Stimulated activated naive B cell treated with anti-CD40 and anti-IgM and Interleukin-4, amounts not matched to agents 10 μg/mL and 1 μg/mL and 100 μg/mL, for 72 hours (primary cell): ENCODE data around the gene METTL16.
"Not testable (repeated sequence)": the region's sequence is repeated elsewhere in the genome, so short reads cannot be mapped to it uniquely, and the experiment has no call there.

Source experiments
- ATAC-seq, 2 donors: fragments of 150-1000 bp; cut with Tn5 transposase; replicated peaks; 2 replicates each; pipeline ENCODE4 v1.10.0; 2021; ENCODE audit warnings: moderate library complexity in 1 of 2
- DNase-seq: peaks from one replicate; pipeline ENCODE4 v3.0.0; 2021
- H3K27ac Mint-ChIP-seq: one replicate; pipeline ENCODE4 v1.8.0; 2022; ENCODE audit warnings: mild to moderate bottlenecking, mixed read lengths
- H3K27me3 Mint-ChIP-seq, 2 donors: one replicate each; pipeline ENCODE4 v1.8.0; 2022; ENCODE audit warnings: mixed read lengths in 2 of 2
- H3K36me3 Mint-ChIP-seq, 2 donors: one replicate each; pipeline ENCODE4 v1.8.0; 2022; ENCODE audit warnings: mixed read lengths in 2 of 2, mild to moderate bottlenecking in 1 of 2
- H3K4me1 Mint-ChIP-seq, 2 donors: one replicate each; pipeline ENCODE4 v1.8.0; 2022; ENCODE audit warnings: mixed read lengths in 2 of 2, mild to moderate bottlenecking in 1 of 2
- H3K4me3 Mint-ChIP-seq, 2 donors: one replicate each; pipeline ENCODE4 v1.8.0; 2022; ENCODE audit warnings: mild to moderate bottlenecking in 2 of 2, mixed read lengths in 2 of 2, moderate library complexity in 1 of 2
- H3K9me3 Mint-ChIP-seq, 2 donors: one replicate each; pipeline ENCODE4 v1.8.0; 2022; ENCODE audit warnings: mixed read lengths in 2 of 2, mild to moderate bottlenecking in 1 of 2

Gene METTL16

DNA sequence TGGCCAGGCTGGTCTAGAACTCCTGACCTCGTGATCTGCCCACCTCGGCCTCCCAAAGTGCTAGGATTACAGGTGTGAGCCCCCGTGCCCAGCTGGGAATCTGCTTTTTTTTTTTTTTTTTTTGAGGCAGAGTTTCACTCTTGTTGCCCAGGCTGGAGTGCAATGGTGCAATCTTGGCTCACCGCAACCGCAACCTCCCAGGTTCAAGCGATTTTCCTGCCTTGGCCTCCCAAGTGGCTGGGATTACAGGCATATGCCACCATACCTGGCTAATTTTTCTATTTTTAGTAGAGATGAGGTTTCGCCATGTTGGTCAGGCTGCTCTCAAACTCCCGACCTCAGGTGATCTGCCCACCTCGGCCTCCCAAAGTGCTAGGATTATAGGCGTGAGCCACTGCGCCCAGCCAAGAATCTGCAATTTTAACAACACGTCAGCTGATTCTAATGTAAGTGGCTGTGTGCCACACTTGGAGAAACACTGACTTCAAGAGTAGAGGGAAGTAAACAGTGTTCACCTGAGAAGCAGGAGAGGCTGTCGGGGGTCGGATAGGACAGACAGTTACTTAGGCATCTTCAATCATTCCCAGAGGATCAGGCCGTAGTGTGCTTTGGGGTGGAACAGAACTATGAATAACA is 10.2 kb upstream of the METTL16 start:
- H3K27me3 Mint-ChIP-seq, H3K9me3 Mint-ChIP-seq, H3K4me3 Mint-ChIP-seq, H3K4me1 Mint-ChIP-seq, ATAC-seq, DNase-seq, H3K36me3 Mint-ChIP-seq, H3K27ac Mint-ChIP-seq: not testable (repeated sequence)

DNA sequence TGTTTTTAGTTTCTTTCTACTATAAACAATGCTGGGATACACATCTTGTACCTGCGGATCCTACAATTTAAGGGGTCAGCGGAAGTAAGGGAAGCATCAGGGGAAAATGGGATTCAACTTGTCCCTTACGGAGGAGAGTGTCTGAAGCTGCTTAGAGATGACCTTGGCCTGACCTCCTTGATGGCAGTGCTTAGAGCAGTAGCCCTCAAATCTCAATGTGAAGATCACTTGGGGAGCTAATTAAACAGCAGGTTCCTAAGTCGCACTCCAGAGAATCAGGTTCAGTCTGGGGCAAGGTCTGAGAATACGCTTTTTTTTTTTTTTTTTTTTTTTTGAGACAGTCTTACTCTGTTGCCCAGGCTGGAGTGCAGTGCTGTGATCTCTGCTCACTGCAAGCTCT is 9.6 kb upstream of the METTL16 start:
- peaks cover 0 to 9% of the 10 kb centered on the region in 2 donors for H3K27me3 Mint-ChIP-seq
- no peak overlapping the region for H3K27ac Mint-ChIP-seq
- H3K9me3 Mint-ChIP-seq = no peaks in the 10 kb centered on the region
- ATAC-seq (no peak), DNase-seq (no peak)
- H3K36me3 Mint-ChIP-seq = peaks cover 0 to 2% of the 10 kb centered on the region in 2 donors
- no peaks in the 10 kb centered on the region for H3K4me1 Mint-ChIP-seq
- no peak overlapping the region for H3K4me3 Mint-ChIP-seq

DNA sequence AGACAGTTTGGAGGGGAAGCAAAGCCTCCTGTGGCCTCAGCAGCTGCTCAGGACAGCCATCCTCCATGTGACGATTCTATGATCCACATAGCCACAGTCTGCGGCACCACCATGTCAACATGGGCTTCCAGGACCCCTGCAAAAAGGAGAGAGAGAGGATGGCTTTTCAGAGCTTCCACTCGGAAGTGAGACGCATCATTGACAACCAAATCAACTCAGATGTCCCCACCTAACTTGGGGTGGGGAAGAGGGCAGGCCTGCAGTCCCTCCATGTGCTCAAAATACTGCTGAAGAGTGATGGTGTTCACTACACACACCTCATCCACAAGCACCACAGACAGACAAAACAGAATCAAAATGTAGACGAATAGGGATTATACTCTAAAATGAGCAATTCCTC is 5.9 kb upstream of the METTL16 start:
- DNase-seq = no peak
- Mint-ChIP-seq H3K27me3 (no peaks in the 10 kb centered on the region), H3K4me3 (no peak overlapping the region)

DNA sequence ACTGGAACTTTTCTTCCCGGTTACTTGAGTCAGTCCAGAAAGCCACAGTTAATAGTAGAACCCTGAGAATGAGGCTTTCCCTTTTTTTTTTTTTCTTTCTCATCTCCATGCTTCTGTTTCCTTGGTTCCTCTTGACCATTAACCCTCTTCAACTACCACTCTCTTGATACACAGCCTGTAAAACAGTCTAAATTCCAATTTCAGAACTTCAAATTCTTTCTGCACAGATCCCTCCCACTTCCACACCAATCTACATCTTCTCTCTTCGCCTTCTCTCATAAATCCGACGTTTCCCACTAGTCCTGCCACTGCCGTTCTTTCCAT is 588 bp downstream of the METTL16 start:
- DNase-seq = no peak
- Mint-ChIP-seq H3K9me3 (no peaks in the 10 kb centered on the region), H3K36me3 (peaks cover 11 to 12% of the 10 kb centered on the region in 2 donors), H3K27me3 (no peaks in the 10 kb centered on the region), H3K27ac (no peak overlapping the region), H3K4me1 (peaks cover 10 to 12% of the 10 kb centered on the region in 2 donors), H3K4me3 (no peak overlapping the region)
- peak in 1 of 2 donors; percentile 0 for ATAC-seq

More for the DNA sequence above, 5.9 kb upstream of the METTL16 start:
- ATAC-seq = no peak
- no peaks in the 10 kb centered on the region for H3K9me3 Mint-ChIP-seq
- peaks cover 0 to 2% of the 10 kb centered on the region in 2 donors for H3K36me3 Mint-ChIP-seq
- no peaks in the 10 kb centered on the region for H3K4me1 Mint-ChIP-seq
- H3K27ac Mint-ChIP-seq = no peak overlapping the region

DNA sequence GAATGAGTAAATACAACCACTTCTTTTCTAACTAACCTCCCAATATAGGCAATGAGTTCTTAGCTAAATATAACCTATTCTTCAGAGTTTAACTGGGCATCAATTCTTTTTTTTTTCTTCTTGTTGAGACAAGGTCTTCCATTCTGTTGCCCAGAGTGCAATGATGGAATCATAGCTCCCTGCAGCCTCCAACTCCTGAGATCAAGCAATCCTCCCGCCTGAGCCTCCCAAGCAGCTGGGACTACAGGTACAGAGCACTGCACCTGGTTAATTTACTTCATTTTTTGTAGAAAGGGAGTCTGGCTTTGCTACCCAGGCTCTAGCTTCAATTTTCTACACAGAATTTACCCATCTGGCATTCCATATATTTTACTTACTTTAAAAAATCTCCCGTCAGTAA is 1.1 kb downstream of the METTL16 start:
- H3K27ac Mint-ChIP-seq = no peak overlapping the region
- DNase-seq (no peak), ATAC-seq (no peak)
- H3K9me3 Mint-ChIP-seq = no peaks in the 10 kb centered on the region
- H3K4me3 Mint-ChIP-seq = no peak overlapping the region
- peaks cover 14 to 16% of the 10 kb centered on the region in 2 donors for H3K4me1 Mint-ChIP-seq
- no peaks in the 10 kb centered on the region for H3K27me3 Mint-ChIP-seq
- peaks cover 16 to 17% of the 10 kb centered on the region in 2 donors for H3K36me3 Mint-ChIP-seq

DNA sequence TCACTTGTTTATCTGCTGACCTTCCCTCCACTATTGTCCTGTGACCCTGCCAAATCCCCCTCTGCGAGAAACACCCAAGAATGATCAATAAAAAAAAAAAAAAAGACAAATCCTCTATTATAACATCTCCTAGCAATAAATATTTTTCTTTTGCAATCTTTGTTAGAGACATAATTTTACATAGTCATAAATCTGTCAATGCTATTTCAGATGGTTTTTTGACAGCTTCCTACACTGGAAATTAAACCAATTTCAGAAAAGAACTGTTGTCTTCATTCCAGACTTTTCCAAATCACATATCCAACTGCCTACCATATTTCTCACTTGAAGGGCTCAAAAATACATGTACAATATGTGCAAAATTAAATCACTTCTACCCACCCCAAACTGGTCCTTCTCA is 3.7 kb downstream of the METTL16 start:
- no peak for ATAC-seq
- peaks cover 0 to 2% of the 10 kb centered on the region in 2 donors for H3K9me3 Mint-ChIP-seq
- H3K36me3 Mint-ChIP-seq = peaks cover 18 to 24% of the 10 kb centered on the region in 2 donors
- DNase-seq = no peak
- peaks cover 19 to 24% of the 10 kb centered on the region in 2 donors for H3K4me1 Mint-ChIP-seq
- no peaks in the 10 kb centered on the region for H3K27me3 Mint-ChIP-seq
- no peak overlapping the region for H3K4me3 Mint-ChIP-seq
- no peak overlapping the region for H3K27ac Mint-ChIP-seq

DNA sequence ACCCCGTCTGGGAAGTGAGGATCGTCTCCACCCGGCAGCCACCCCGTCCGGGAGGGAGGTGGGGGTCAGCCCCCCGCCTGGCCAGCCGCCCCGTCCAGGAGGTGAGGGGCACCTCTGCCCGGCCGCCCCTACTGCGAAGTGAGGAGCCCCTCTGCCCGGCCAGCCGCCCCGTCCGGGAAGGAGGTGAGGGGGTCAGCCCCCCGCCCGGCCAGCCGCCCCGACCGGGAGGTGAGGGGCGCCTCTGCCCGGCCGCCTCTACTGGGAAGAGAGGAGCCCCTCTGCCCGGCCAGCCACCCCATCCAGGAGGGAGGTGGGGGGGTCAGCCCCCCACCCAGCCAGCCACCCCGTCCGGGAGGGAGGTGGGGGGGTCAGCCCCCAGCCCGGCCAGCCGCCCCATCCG is 4.7 kb downstream of the METTL16 start:
- not testable (repeated sequence) for H3K9me3 Mint-ChIP-seq, H3K4me3 Mint-ChIP-seq, ATAC-seq, H3K27me3 Mint-ChIP-seq, DNase-seq, H3K27ac Mint-ChIP-seq
- peaks cover 22 to 34% of the 10 kb centered on the region in 2 donors for H3K4me1 Mint-ChIP-seq
- H3K36me3 Mint-ChIP-seq = peaks cover 20 to 31% of the 10 kb centered on the region in 2 donors

DNA sequence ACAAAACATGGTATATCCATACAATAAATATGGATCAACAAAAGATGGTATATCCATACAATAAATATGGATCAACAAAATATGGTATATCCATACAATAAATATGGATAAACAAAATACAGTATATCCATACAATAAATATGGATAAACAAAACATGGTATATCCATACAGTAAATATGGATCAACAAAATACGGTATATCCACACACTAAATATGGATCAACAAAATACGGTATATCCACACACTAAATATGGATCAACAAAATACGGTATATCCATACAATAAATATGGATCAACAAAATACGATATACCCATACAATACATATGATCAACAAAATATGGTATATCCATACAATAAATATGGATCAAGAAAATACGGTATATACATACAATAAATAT is 8.1 kb downstream of the METTL16 start:
- Mint-ChIP-seq H3K9me3 (peaks cover 0 to 2% of the 10 kb centered on the region in 2 donors), H3K4me1 (peaks cover 20 to 28% of the 10 kb centered on the region in 2 donors), H3K36me3 (peaks cover 26 to 42% of the 10 kb centered on the region in 2 donors), H3K4me3 (no peak overlapping the region), H3K27me3 (no peaks in the 10 kb centered on the region), H3K27ac (no peak overlapping the region)
- no peak for ATAC-seq
- DNase-seq = no peak

DNA sequence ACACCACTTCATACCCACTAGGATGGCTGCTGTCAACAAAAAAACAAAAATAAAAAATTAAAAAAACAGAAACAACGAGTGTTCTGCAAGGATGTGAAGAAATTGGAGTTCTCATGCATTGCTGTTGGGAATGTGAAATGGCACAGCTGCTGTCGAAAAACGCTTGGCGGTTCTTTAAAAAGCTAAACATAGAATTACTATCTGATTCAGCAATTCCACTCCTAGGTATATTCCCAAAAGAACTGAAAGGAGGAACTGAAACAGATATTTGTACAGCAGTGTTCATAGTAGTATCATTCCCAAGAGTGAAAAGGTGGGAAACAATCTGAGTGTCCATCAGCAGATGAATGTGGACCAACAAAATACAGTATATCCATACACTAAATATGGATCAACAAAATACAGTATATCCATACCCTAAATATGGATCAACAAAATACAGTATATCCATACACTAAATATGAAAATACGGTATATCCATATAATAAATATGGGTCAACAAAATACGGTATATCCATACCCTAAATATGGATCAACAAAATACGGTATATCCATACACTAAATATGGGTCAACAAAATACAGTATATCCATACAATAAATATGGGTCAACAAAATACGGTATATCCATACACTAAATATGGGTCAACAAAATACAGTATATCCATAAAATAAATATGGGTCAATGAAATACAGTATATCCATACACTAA is 8.7 kb downstream of the METTL16 start:
- peaks cover 16 to 22% of the 10 kb centered on the region in 2 donors for H3K4me1 Mint-ChIP-seq
- ATAC-seq (no peak), DNase-seq (no peak)
- H3K4me3 Mint-ChIP-seq = no peak overlapping the region
- H3K27me3 Mint-ChIP-seq = no peaks in the 10 kb centered on the region
- no peak overlapping the region for H3K27ac Mint-ChIP-seq
- H3K9me3 Mint-ChIP-seq = peaks cover 0 to 2% of the 10 kb centered on the region in 2 donors
- H3K36me3 Mint-ChIP-seq = peaks cover 20 to 37% of the 10 kb centered on the region in 2 donors

DNA sequence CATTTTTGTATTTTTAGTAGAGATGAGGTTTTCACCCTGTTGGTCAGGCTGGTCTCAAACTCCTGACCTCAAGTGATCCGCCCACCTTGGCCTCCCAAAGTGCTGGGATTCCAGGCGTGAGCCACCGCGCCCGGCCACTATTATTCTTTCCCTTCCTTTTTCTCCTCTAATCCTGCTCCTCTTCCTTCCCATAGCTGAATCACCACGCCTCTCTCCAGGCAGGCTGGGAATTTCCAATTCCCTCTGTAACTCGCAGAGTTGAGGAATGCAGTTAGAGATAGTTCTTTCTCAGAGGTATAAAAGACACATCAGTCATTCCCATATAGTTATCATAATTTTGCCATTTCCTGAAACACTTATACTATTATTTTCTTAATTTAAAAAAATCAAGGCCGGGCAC is 11.2 kb downstream of the METTL16 start:
- DNase-seq (no peak), ATAC-seq (no peak)
- Mint-ChIP-seq H3K36me3 (peaks cover 15 to 35% of the 10 kb centered on the region in 2 donors), H3K9me3 (peaks cover 0 to 2% of the 10 kb centered on the region in 2 donors), H3K4me3 (no peak overlapping the region), H3K27me3 (no peaks in the 10 kb centered on the region), H3K4me1 (peaks cover 12 to 16% of the 10 kb centered on the region in 2 donors), H3K27ac (peak overlapping the region; percentile 31)

DNA sequence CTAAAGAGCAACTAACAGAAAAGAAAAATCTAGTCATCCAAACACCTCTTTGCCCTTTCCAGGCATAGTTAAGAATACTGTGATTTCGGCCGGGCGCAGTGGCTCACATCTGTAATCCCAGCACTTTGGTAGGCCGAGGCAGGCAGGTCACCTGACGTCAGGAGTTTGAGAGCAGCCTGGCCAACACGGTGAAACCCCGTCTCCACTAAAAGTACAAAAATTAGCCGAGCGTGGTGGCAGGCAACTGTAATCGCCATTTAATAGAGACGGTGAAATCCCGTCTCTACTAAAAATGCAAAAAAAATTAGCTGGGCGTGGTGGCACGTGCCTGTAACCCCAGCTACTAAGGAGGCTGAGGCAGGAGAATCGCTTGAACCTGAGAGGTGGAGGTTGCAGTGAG is 22.4 kb downstream of the METTL16 start:
- H3K27me3 Mint-ChIP-seq, H3K4me3 Mint-ChIP-seq, H3K9me3 Mint-ChIP-seq: not testable (repeated sequence)
- Mint-ChIP-seq H3K4me1 (peaks cover 20 to 24% of the 10 kb centered on the region in 2 donors), H3K27ac (peak overlapping the region; percentile 5), H3K36me3 (peaks cover 7 to 22% of the 10 kb centered on the region in 2 donors)
- ATAC-seq (peak; percentile 41 to 68), DNase-seq (peak; percentile 34)

DNA sequence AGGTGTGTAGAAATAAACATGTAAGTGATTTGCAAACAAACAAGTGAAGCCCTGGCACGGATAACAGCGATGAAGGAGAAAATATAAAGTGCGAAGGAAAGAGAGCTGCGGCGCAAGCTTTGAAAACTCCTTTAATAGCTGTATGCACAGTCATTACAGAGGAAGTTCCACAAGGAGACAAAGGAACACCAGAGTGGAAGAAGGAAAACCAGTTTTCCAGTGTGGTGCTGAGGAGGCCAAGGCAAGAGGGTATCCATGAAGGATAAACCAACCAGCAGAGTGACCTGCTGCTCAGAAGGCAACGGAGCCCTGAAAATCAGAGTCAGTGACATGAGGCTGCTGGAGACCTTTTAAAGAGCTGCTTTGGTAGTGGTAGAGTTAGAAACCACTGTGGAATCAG is 24.4 kb downstream of the METTL16 start:
- peaks cover 3 to 23% of the 10 kb centered on the region in 2 donors for H3K36me3 Mint-ChIP-seq
- H3K4me3 Mint-ChIP-seq = no peak overlapping the region
- H3K27ac Mint-ChIP-seq = no peak overlapping the region
- no peak for DNase-seq
- H3K9me3 Mint-ChIP-seq = no peaks in the 10 kb centered on the region
- H3K4me1 Mint-ChIP-seq = peaks cover 18 to 24% of the 10 kb centered on the region in 2 donors
- no peaks in the 10 kb centered on the region for H3K27me3 Mint-ChIP-seq
- ATAC-seq = no peak

DNA sequence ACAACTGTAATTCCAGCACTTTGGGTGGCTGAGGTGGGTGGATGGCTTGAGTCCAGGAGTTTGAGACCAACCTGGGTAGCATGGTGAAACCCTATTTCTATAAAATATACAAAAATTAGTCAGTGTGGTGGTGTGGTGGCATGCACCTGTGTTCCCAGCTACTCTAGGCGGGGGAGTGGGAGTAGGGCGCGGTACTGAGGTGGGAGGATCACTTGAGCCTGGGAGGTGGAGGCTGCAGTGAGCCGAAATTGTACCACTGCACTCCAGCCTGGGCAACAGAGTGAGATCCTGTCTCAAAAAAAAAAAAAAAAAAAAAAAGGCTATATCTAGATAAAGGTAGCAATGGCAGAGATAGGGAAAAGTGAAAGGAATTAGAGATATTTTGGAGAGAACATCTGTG is 25.0 kb downstream of the METTL16 start:
- DNase-seq, H3K27me3 Mint-ChIP-seq, H3K27ac Mint-ChIP-seq, ATAC-seq, H3K4me3 Mint-ChIP-seq, H3K9me3 Mint-ChIP-seq: not testable (repeated sequence)
- H3K4me1 Mint-ChIP-seq = peaks cover 23 to 27% of the 10 kb centered on the region in 2 donors
- peaks cover 3 to 26% of the 10 kb centered on the region in 2 donors for H3K36me3 Mint-ChIP-seq

DNA sequence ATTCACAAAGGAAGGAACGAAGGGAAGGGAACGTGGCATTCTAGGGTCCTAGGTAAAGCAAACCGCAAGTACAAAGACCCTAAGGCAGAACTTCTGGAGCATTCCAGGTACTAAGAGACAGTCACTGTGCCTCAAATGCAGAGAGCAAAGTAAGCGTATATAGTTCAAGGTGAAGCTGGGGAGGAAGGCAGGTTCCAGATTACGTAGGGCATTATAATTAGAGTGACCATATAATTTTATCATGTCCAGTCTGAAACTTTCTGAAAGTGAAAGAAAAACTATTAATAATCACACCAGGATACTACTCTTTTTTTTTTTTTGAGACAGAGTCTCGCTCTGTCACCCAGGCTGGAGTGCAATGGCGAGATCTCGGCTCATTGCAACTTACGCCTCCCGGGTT is 25.7 kb downstream of the METTL16 start:
- Mint-ChIP-seq H3K4me1 (peaks cover 19 to 24% of the 10 kb centered on the region in 2 donors), H3K4me3 (no peak overlapping the region), H3K36me3 (peaks cover 3 to 26% of the 10 kb centered on the region in 2 donors), H3K27ac (no peak overlapping the region), H3K27me3 (no peaks in the 10 kb centered on the region), H3K9me3 (no peaks in the 10 kb centered on the region)
- DNase-seq (no peak), ATAC-seq (no peak)

DNA sequence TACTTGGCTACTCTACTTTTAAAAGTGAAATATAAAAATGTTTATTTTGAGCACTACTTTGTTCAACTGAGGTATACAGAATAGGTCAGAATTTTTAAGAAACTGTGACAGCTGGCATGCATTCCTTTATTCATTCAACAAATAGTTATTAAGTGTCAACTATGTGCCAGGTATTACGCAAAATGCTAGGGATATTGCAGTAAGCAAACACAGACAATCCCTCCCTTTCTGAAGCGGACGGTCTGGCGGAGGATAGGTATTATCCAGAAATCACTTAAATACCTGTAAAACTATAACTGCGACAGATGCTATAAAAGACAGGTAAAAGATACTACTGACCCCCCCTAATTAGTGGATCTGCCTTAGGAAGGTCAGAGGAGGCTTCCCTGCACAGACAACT is 26.1 kb downstream of the METTL16 start:
- Mint-ChIP-seq H3K4me1 (peaks cover 16 to 23% of the 10 kb centered on the region in 2 donors), H3K9me3 (no peaks in the 10 kb centered on the region), H3K27ac (no peak overlapping the region), H3K4me3 (no peak overlapping the region), H3K27me3 (no peaks in the 10 kb centered on the region), H3K36me3 (peaks cover 3 to 28% of the 10 kb centered on the region in 2 donors)
- DNase-seq (no peak), ATAC-seq (no peak)
